ENCODE results near the gene TTC24. TPM values are rescaled to one million over a fixed set of nuclear protein-coding genes. Genes with fewer than 3 reads are reported as not detected.
A peak's percentile ranks its signal among the peaks of the same experiment; 100 is the strongest.

Gene TTC24
- total and polyA plus RNA-seq, 10 of the 15 experiments (the other 5 are each of a cell fraction or from before 2014, with no cell fraction given): 0.05 to 6.4 (median 2.9) TPM; not detected in 1

- TF ChIP-seq, protein P1, sequence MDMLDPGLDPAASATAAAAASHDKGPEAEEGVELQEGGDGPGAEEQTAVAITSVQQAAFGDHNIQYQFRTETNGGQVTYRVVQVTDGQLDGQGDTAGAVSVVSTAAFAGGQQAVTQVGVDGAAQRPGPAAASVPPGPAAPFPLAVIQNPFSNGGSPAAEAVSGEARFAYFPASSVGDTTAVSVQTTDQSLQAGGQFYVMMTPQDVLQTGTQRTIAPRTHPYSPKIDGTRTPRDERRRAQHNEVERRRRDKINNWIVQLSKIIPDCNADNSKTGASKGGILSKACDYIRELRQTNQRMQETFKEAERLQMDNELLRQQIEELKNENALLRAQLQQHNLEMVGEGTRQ (IDR thresholded peaks at IDR 0.05; ENCODE audit: borderline replicate concordance, low read depth, low read length): no peak
- no peak for TF ChIP-seq HDAC6 (IDR thresholded peaks at IDR 0.05; ENCODE audit: unreplicated experiment)
- TF ChIP-seq BHLHE40 (IDR thresholded peaks at IDR 0.05; ENCODE audit: borderline replicate concordance in 1 of 2, low read depth in 2 of 2, low read length in 1 of 2): peak in 1 of 2 experiments; percentile 3; a peak in 1 of 4 replicates
- no peak for TF ChIP-seq CBFB (IDR thresholded peaks at IDR 0.05; ENCODE audit: low read depth)
- TF ChIP-seq POLR2AphosphoS2 (IDR thresholded peaks at IDR 0.05; ENCODE audit: low read depth, low read length): no peak
- no peak for TF ChIP-seq NRF1 (conservative IDR thresholded peaks at IDR 0.05; ENCODE audit: low read depth, low read length)
- TF ChIP-seq SMC3 (IDR thresholded peaks at IDR 0.05; ENCODE audit: borderline replicate concordance, low read length): no peak
- TF ChIP-seq PAX5 (IDR thresholded peaks at IDR 0.05; ENCODE audit: borderline replicate concordance, low read depth, low read length): peak; percentile 92
- no peak for TF ChIP-seq ELK1 (IDR thresholded peaks at IDR 0.05; ENCODE audit: low read depth, low read length)
Measured at GRCh38 chr1:156601892-156602291, 22.4 kb downstream of the TTC24 start (continued).

DNA sequence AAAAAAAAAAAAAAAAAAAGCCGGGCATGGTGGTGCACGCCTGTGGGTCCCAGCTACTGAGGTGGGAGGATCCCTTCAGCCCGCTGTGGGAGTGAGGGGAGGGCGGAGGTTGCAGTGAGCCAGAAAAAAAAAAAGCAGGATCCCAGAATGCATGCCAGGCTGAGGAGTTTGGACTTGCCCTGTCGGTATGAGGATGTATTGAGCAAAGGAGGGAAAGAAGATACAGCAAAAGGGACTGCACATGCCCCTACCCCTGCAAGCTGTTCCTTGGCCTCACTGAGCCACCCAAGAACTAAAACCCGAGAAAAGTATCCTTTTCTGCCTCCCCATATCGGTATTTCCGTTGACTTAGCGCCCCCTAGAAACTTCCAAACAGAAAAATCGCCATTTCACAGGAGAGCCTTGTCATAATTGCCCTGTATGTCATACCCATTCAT lies 23.1 kb downstream of the TTC24 start:
- ATAC-seq (no peak; the same call in 2 of the 3 replicates), FAIRE-seq (no peak), DNase-seq (ENCODE audit: low read depth, low spot score) (no peak)
- SMC1A ChIA-PET (ENCODE audit: uncharacterized antibody, unreplicated experiment): interaction anchor here (0.6 to 7.7 kb wide), 5 partner anchors 11 to 244 kb away, joined by 3 to 47 read pairs (median 4); partner anchors contain the start of gene NAXE
- H3K4me3 ChIP-seq: peak overlapping the region; percentile 17; the same call in 1 of the 2 replicates
- POLR2A ChIA-PET: interaction anchor here (0.6 to 4.3 kb wide), 4 partner anchors 11 to 205 kb away, joined by 3 to 39 read pairs (median 8); partner anchors contain the start of gene NAXE
- 42% methylated on average over 9 of the region's 10 CpGs for WGBS (ENCODE audit: insufficient coverage, insufficient replicate concordance, low lambda C conversion rate, missing lambda C conversion rate)
- no peaks in the 10 kb centered on the region for H3K27me3 ChIP-seq (replicated peaks in 1 of 2; ENCODE audit: control insufficient read depth in 2 of 2, insufficient read depth in 2 of 2, low read length in 1 of 2)
- H4K20me1 ChIP-seq (ENCODE audit: control insufficient read depth, insufficient read depth): no peaks in the 10 kb centered on the region
- peaks cover 12% of the 10 kb centered on the region for H3K4me1 ChIP-seq (ENCODE audit: control insufficient read depth, insufficient read depth, low read length)
- no peak overlapping the region for H3K9ac ChIP-seq (ENCODE audit: control insufficient read depth, insufficient read depth, low read length)
- CTCF ChIA-PET: interaction anchor here (0.9 to 5.0 kb wide), 6 partner anchors 10 to 156 kb away, joined by 3 to 49 read pairs (median 8); partner anchors contain the start of gene NAXE
- peak overlapping the region; percentile 64 for H2AFZ ChIP-seq (ENCODE audit: control insufficient read depth, low read depth, low read length)
- H3K27ac ChIP-seq (ENCODE audit: control insufficient read depth, insufficient read depth): no peak overlapping the region
- no peaks in the 10 kb centered on the region for H3K9me3 ChIP-seq (replicated peaks; ENCODE audit: control insufficient read depth, insufficient read depth, low read length)
- H3K4me2 ChIP-seq (ENCODE audit: control insufficient read depth, insufficient read depth): peak overlapping the region; percentile 49; the same call in 1 of the 2 replicates
- no TSS peak for BruUV-seq (replicated peaks)
- in situ Hi-C loops (cut with MboI): loop anchor here (10.0 kb wide), 1 partner anchor 148 kb away; no protein-coding TSS in a partner anchor
- RAD21 ChIA-PET (ENCODE audit: unreplicated experiment): interaction anchor here (0.9 to 3.2 kb wide), 3 partner anchors 11 to 216 kb away, joined by 3 to 18 read pairs (median 18); partner anchors contain the start of gene NAXE
- intact Hi-C loops (cut with micrococcal nuclease; ENCODE audit: unreplicated experiment): loop anchor here (5.0 to 10.0 kb wide), 2 partner anchors 95 to 118 kb away; no protein-coding TSS in a partner anchor
- peaks cover 6% of the 10 kb centered on the region in 2 experiments; a peak in 3 of 4 replicates for H3K36me3 ChIP-seq (ENCODE audit: control insufficient read depth in 2 of 2, insufficient read depth in 2 of 2, low read length in 1 of 2)
- peaks cover 32% of the 10 kb centered on the region for H3K79me2 ChIP-seq (ENCODE audit: control insufficient read depth, insufficient read depth, low read length)
- TF ChIP-seq ZSCAN29 (IDR thresholded peaks at IDR 0.05) (no peak), IKZF2 (IDR thresholded peaks at IDR 0.05) (0 out of 4 replicates have a peak, but pooled peaks of 1 of the 2 experiments have one; percentile 17), CEBPB (IDR thresholded peaks at IDR 0.05; ENCODE audit: borderline replicate concordance in 1 of 2, low read depth in 2 of 2, low read length in 2 of 2) (no peak), KDM1A (IDR thresholded peaks at IDR 0.05; ENCODE audit: borderline replicate concordance) (no peak)
- TF ChIP-seq, protein P2, sequence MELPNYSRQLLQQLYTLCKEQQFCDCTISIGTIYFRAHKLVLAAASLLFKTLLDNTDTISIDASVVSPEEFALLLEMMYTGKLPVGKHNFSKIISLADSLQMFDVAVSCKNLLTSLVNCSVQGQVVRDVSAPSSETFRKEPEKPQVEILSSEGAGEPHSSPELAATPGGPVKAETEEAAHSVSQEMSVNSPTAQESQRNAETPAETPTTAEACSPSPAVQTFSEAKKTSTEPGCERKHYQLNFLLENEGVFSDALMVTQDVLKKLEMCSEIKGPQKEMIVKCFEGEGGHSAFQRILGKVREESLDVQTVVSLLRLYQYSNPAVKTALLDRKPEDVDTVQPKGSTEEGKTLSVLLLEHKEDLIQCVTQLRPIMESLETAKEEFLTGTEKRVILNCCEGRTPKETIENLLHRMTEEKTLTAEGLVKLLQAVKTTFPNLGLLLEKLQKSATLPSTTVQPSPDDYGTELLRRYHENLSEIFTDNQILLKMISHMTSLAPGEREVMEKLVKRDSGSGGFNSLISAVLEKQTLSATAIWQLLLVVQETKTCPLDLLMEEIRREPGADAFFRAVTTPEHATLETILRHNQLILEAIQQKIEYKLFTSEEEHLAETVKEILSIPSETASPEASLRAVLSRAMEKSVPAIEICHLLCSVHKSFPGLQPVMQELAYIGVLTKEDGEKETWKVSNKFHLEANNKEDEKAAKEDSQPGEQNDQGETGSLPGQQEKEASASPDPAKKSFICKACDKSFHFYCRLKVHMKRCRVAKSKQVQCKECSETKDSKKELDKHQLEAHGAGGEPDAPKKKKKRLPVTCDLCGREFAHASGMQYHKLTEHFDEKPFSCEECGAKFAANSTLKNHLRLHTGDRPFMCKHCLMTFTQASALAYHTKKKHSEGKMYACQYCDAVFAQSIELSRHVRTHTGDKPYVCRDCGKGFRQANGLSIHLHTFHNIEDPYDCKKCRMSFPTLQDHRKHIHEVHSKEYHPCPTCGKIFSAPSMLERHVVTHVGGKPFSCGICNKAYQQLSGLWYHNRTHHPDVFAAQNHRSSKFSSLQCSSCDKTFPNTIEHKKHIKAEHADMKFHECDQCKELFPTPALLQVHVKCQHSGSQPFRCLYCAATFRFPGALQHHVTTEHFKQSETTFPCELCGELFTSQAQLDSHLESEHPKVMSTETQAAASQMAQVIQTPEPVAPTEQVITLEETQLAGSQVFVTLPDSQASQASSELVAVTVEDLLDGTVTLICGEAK (IDR thresholded peaks at IDR 0.05; ENCODE audit: borderline replicate concordance): no peak

Measured in GM12878 (cell line).